WTC11 (cell line): ENCODE measurements around the gene TXNRD1. TPM values are rescaled to one million over a fixed set of nuclear protein-coding genes. Genes with fewer than 3 reads are reported as not detected.
A peak's percentile ranks its signal among the peaks of the same experiment; 100 is the strongest.

Source experiments
- ATAC-seq: fragments of 200-7000 bp; cut with Tn5 transposase; 2 replicates; pipeline ENCODE4 v1.10.0; 2021; ENCODE audit warnings: mild to moderate bottlenecking, moderate library complexity
- CTCF ChIA-PET: fragments of 300-600 bp; sonication (Branson Sonifier 250); formaldehyde crosslinking; loops from one replicate; lab custom pipeline; 2021; ENCODE audit warnings: antibody characterized with exemption; lab: Charles Lee
- POLR2A ChIA-PET: fragments of 350-600 bp; sonication (Branson Sonifier 250); formaldehyde crosslinking; loops from one replicate; lab custom pipeline; 2021; ENCODE audit warnings: antibody characterized with exemption; lab: Charles Lee
- DNase-seq: peaks from one replicate; pipeline ENCODE4 v3.0.0; 2021; ENCODE audit warnings: low spot score
- H3K27ac Mint-ChIP-seq: 2 replicates; pipeline ENCODE4 v1.8.0; 2021; ENCODE audit warnings: mixed read lengths
- H3K27me3 Mint-ChIP-seq: 2 replicates; pipeline ENCODE4 v1.8.0; 2021; ENCODE audit warnings: low read depth, mild to moderate bottlenecking, moderate library complexity, mixed read lengths
- H3K36me3 Mint-ChIP-seq: 2 replicates; pipeline ENCODE4 v1.8.0; 2021; ENCODE audit warnings: mixed read lengths
- H3K4me1 Mint-ChIP-seq: 2 replicates; pipeline ENCODE4 v1.8.0; 2022; ENCODE audit warnings: mixed read lengths
- H3K4me3 Mint-ChIP-seq: 2 replicates; pipeline ENCODE4 v1.8.0; 2021; ENCODE audit warnings: mild to moderate bottlenecking, moderate library complexity, mixed read lengths
- H3K9me3 Mint-ChIP-seq: 2 replicates; pipeline ENCODE4 v1.8.0; 2021; ENCODE audit warnings: mixed read lengths
- CBFB ChIP-seq: sonication (generic); formaldehyde crosslinking; IDR thresholded peaks from 2 replicates; pipeline ENCODE4 v1.8.1; 2022; ENCODE audit warnings: mild to moderate bottlenecking, low read depth, missing genetic modification reagents
- E2F5 ChIP-seq: sonication (generic); formaldehyde crosslinking; IDR thresholded peaks from 2 replicates; pipeline ENCODE4 v1.8.1; 2022; ENCODE audit warnings: mild to moderate bottlenecking, moderate library complexity, missing genetic modification reagents
- EMX1 ChIP-seq: fragments of 250-450 bp; sonication (Bioruptor Pico); IDR thresholded peaks from 2 replicates; pipeline ENCODE4 v1.8.0; 2021; ENCODE audit warnings: mild to moderate bottlenecking
- FOXK1 ChIP-seq: sonication (generic); formaldehyde crosslinking; IDR thresholded peaks from 2 replicates; pipeline ENCODE4 v1.8.0; 2022; ENCODE audit warnings: mild to moderate bottlenecking, moderate library complexity, missing genetic modification reagents
- FOXP4 ChIP-seq: sonication (generic); formaldehyde crosslinking; IDR thresholded peaks from 2 replicates; pipeline ENCODE4 v1.8.0; 2022; ENCODE audit warnings: mild to moderate bottlenecking, missing genetic modification reagents
- IRF1 ChIP-seq: sonication (generic); formaldehyde crosslinking; IDR thresholded peaks from 2 replicates; pipeline ENCODE4 v1.8.0; 2023; ENCODE audit warnings: missing genetic modification reagents
- MAX ChIP-seq: sonication (generic); formaldehyde crosslinking; IDR thresholded peaks from 2 replicates; pipeline ENCODE4 v1.8.0; 2022; ENCODE audit warnings: mild to moderate bottlenecking, missing genetic modification reagents
- MXD4 ChIP-seq: fragments of 250-450 bp; sonication (Bioruptor Pico); IDR thresholded peaks from 2 replicates; pipeline ENCODE4 v1.8.0; 2021; ENCODE audit warnings: mild to moderate bottlenecking, moderate library complexity, borderline replicate concordance
- NFE2L1 ChIP-seq: sonication (generic); formaldehyde crosslinking; IDR thresholded peaks from 2 replicates; pipeline ENCODE4 v1.8.1; 2023; ENCODE audit warnings: missing genetic modification reagents
- RELA ChIP-seq: sonication (generic); formaldehyde crosslinking; IDR thresholded peaks from 2 replicates; pipeline ENCODE4 v1.8.1; 2022; ENCODE audit warnings: missing genetic modification reagents, mild to moderate bottlenecking, borderline replicate concordance
- SP1 ChIP-seq: sonication (generic); formaldehyde crosslinking; conservative IDR thresholded peaks from 2 replicates; pipeline ENCODE4 v1.8.1; 2022; ENCODE audit warnings: missing genetic modification reagents
- STAT6 ChIP-seq: sonication (generic); formaldehyde crosslinking; conservative IDR thresholded peaks from 2 replicates; pipeline ENCODE4 v1.8.1; 2023; ENCODE audit warnings: mild to moderate bottlenecking, low read depth, missing genetic modification reagents, moderate library complexity
- TCF7 ChIP-seq: sonication (generic); formaldehyde crosslinking; IDR thresholded peaks from 2 replicates; pipeline ENCODE4 v1.8.0; 2022; ENCODE audit warnings: mild to moderate bottlenecking, low read depth, missing genetic modification reagents, moderate library complexity
- ZBTB21 ChIP-seq: sonication (generic); formaldehyde crosslinking; IDR thresholded peaks from 2 replicates; pipeline ENCODE4 v1.8.1; 2023; ENCODE audit warnings: mild to moderate bottlenecking, missing genetic modification reagents, borderline replicate concordance
- ZBTB43 ChIP-seq: sonication (generic); formaldehyde crosslinking; IDR thresholded peaks from 2 replicates; pipeline ENCODE4 v1.8.1; 2023; ENCODE audit warnings: mild to moderate bottlenecking, missing genetic modification reagents
- ZNF416 ChIP-seq: fragments of 250-450 bp; sonication (Bioruptor Pico); IDR thresholded peaks from 2 replicates; pipeline ENCODE4 v1.9.0; 2021; ENCODE audit warnings: mild to moderate bottlenecking, inconsistent platforms
- ZNF532 ChIP-seq: fragments of 250-450 bp; sonication (Bioruptor Pico); IDR thresholded peaks from 2 replicates; pipeline ENCODE4 v1.9.0; 2021; ENCODE audit warnings: mild to moderate bottlenecking, borderline replicate concordance
- total RNA-seq: library from RNA; stranded (reverse); gene quantifications from 3 replicates; pipeline ENCODE4 v1.2.3, GENCODE V29; 2021

The TXNRD1 gene
- total RNA-seq, 1 experiment from 2014 or later, result 113 TPM

- TF ChIP-seq IRF1 (CRISPR knock-in tag), result no peak
Observed at GRCh38 chr12:104299842-104300481, 84.4 kb downstream of the TXNRD1 start (continued).

GRCh38 chr12:104303538-104304151 lies 88.1 kb downstream of the TXNRD1 start, which contains the start of gene EID3:
TSS of gene EID3 (plus strand) at chr12:104303739. CDS start at chr12:104303935, 196 bp downstream.
- H3K27ac Mint-ChIP-seq, result peak within 1 kb of the TSS; percentile 91
- CTCF ChIA-PET, result interaction anchor here (0.5 to 1.6 kb wide), 6 partner anchors 12 to 487 kb away, joined by 3 to 11 read pairs (median 4); partner anchors contain the start of gene TXNRD1
- TF ChIP-seq FOXK1 (0 out of 2 replicates have a peak, but pooled peaks have one; percentile 39), FOXP4 (CRISPR knock-in tag) (0 out of 2 replicates have a peak, but pooled peaks have one; percentile 26), TCF7 (CRISPR knock-in tag) (no peak), CBFB (CRISPR knock-in tag) (0 out of 2 replicates have a peak, but pooled peaks have one; percentile 45), RELA (peak; percentile 48; the same call in 1 of the 2 replicates), ZNF532 (CRISPR knock-in tag) (no peak), ZBTB21 (CRISPR knock-in tag) (0 out of 2 replicates have a peak, but pooled peaks have one; percentile 51), EMX1 (CRISPR knock-in tag) (no peak), MXD4 (CRISPR knock-in tag) (no peak), MAX (CRISPR knock-in tag) (peak; percentile 96), SP1 (peak; percentile 61), STAT6 (CRISPR knock-in tag) (no peak), E2F5 (CRISPR knock-in tag) (peak; percentile 93), ZBTB43 (CRISPR knock-in tag) (peak; percentile 63; the same call in 1 of the 2 replicates), NFE2L1 (CRISPR knock-in tag) (peak; percentile 89; the same call in 1 of the 2 replicates), ZNF416 (CRISPR knock-in tag) (no peak)

More at GRCh38 chr12:104303538-104304151, 88.1 kb downstream of the TXNRD1 start, which contains the start of gene EID3:
- peak; percentile 91 for DNase-seq
- H3K4me3 Mint-ChIP-seq, result peak within 1 kb of the TSS; percentile 75
- no peaks in the 10 kb centered on the region for H3K9me3 Mint-ChIP-seq
- POLR2A ChIA-PET, result interaction anchor here (0.7 to 2.8 kb wide), 3 partner anchors 11 to 99 kb away, joined by 3 to 34 read pairs (median 3); no protein-coding TSS in a partner anchor
- ATAC-seq, result peak; percentile 91
- H3K27me3 Mint-ChIP-seq, result no peaks in the 10 kb centered on the region; the same call in 1 of the 2 replicates
- H3K36me3 Mint-ChIP-seq, result peaks cover 13% of the 10 kb centered on the region
- H3K4me1 Mint-ChIP-seq, result peaks cover 70% of the 10 kb centered on the region
